Measurements from ENCODE around the gene PNKD.

The PNKD gene

GRCh38 chr2:218289639-218290315 is 19.5 kb downstream of the PNKD start:
- TF ChIP-seq POLR2AphosphoS5 (IDR thresholded peaks at IDR 0.05; ENCODE audit: low read depth, low read length) (no peak), PAX5 (IDR thresholded peaks at IDR 0.05; ENCODE audit: insufficient read depth, low read length, severe bottlenecking) (no peak), POLR2A (IDR thresholded peaks at IDR 0.05; ENCODE audit: low read depth, low read length) (no peak), POU2F2 (IDR thresholded peaks at IDR 0.05; ENCODE audit: low read depth, low read length) (no peak), SPI1 (IDR thresholded peaks at IDR 0.05; ENCODE audit: low read depth, low read length) (no peak), TAF1 (IDR thresholded peaks at IDR 0.05; ENCODE audit: low read depth, low read length) (no peak)
- FAIRE-seq, result no peak

GRCh38 chr2:218290316-218291261 is 20.3 kb downstream of the PNKD start:
- FAIRE-seq (peak; percentile 61), DNase-seq (ENCODE audit: insufficient read length, low spot score) (peak; percentile 54)
- TF ChIP-seq POU2F2 (IDR thresholded peaks at IDR 0.05; ENCODE audit: low read depth, low read length) (no peak), SPI1 (IDR thresholded peaks at IDR 0.05; ENCODE audit: low read depth, low read length) (peak; percentile 81)

More at GRCh38 chr2:218289639-218290315, 19.5 kb downstream of the PNKD start:
- DNase-seq (ENCODE audit: insufficient read length, low spot score), result no peak

- no peak for TF ChIP-seq POU2F2 (IDR thresholded peaks at IDR 0.05; ENCODE audit: low read depth, low read length)
- no peak for TF ChIP-seq POLR2AphosphoS5 (IDR thresholded peaks at IDR 0.05; ENCODE audit: low read depth, low read length)
- no peak for TF ChIP-seq SPI1 (IDR thresholded peaks at IDR 0.05; ENCODE audit: low read depth, low read length)
- TF ChIP-seq POLR2A (IDR thresholded peaks at IDR 0.05; ENCODE audit: low read depth, low read length), result no peak
- no peak for TF ChIP-seq PAX5 (IDR thresholded peaks at IDR 0.05; ENCODE audit: insufficient read depth, low read length, severe bottlenecking)
- TF ChIP-seq TAF1 (IDR thresholded peaks at IDR 0.05; ENCODE audit: low read depth, low read length), result no peak
- DNase-seq (ENCODE audit: insufficient read length, low spot score) (no peak), FAIRE-seq (no peak)
Measured at GRCh38 chr2:218291318-218292047, 21.2 kb downstream of the PNKD start.

- DNase-seq (ENCODE audit: insufficient read length, low spot score), result peak; percentile 90
- FAIRE-seq, result peak; percentile 56
- no peak for TF ChIP-seq SPI1 (IDR thresholded peaks at IDR 0.05; ENCODE audit: low read depth, low read length)
Measured at GRCh38 chr2:218292048-218293014, 22.0 kb downstream of the PNKD start, which contains the start of gene TMBIM1. TMBIM1 (minus strand) TSS chr2:218292503; CDS start chr2:218282141, 10,362 bp downstream.

GRCh38 chr2:218293715-218294429 is 23.6 kb downstream of the PNKD start:
- DNase-seq (ENCODE audit: insufficient read length, low spot score), result no peak
- FAIRE-seq, result no peak
- TF ChIP-seq PAX5 (IDR thresholded peaks at IDR 0.05; ENCODE audit: insufficient read depth, low read length, severe bottlenecking) (no peak), POLR2AphosphoS5 (IDR thresholded peaks at IDR 0.05; ENCODE audit: low read depth, low read length) (no peak), TAF1 (IDR thresholded peaks at IDR 0.05; ENCODE audit: low read depth, low read length) (no peak), SPI1 (IDR thresholded peaks at IDR 0.05; ENCODE audit: low read depth, low read length) (no peak), POLR2A (IDR thresholded peaks at IDR 0.05; ENCODE audit: low read depth, low read length) (no peak), POU2F2 (IDR thresholded peaks at IDR 0.05; ENCODE audit: low read depth, low read length) (no peak)

GRCh38 chr2:218294430-218295022 is 24.2 kb downstream of the PNKD start:
- no peak for FAIRE-seq
- TF ChIP-seq POU2F2 (IDR thresholded peaks at IDR 0.05; ENCODE audit: low read depth, low read length) (no peak), POLR2AphosphoS5 (IDR thresholded peaks at IDR 0.05; ENCODE audit: low read depth, low read length) (no peak), PAX5 (IDR thresholded peaks at IDR 0.05; ENCODE audit: insufficient read depth, low read length, severe bottlenecking) (no peak), SPI1 (IDR thresholded peaks at IDR 0.05; ENCODE audit: low read depth, low read length) (no peak), TAF1 (IDR thresholded peaks at IDR 0.05; ENCODE audit: low read depth, low read length) (no peak), POLR2A (IDR thresholded peaks at IDR 0.05; ENCODE audit: low read depth, low read length) (no peak)
- DNase-seq (ENCODE audit: insufficient read length, low spot score), result no peak

GRCh38 chr2:218295029-218295428 is 24.7 kb downstream of the PNKD start:
- FAIRE-seq (no peak), DNase-seq (ENCODE audit: insufficient read length, low spot score) (no peak)
- TF ChIP-seq TAF1 (IDR thresholded peaks at IDR 0.05; ENCODE audit: low read depth, low read length), result no peak
- no peak for TF ChIP-seq POU2F2 (IDR thresholded peaks at IDR 0.05; ENCODE audit: low read depth, low read length)
- TF ChIP-seq PAX5 (IDR thresholded peaks at IDR 0.05; ENCODE audit: insufficient read depth, low read length, severe bottlenecking), result no peak
- TF ChIP-seq POLR2A (IDR thresholded peaks at IDR 0.05; ENCODE audit: low read depth, low read length), result no peak
- TF ChIP-seq POLR2AphosphoS5 (IDR thresholded peaks at IDR 0.05; ENCODE audit: low read depth, low read length), result no peak
- TF ChIP-seq SPI1 (IDR thresholded peaks at IDR 0.05; ENCODE audit: low read depth, low read length), result no peak

GRCh38 chr2:218296200-218296599 is 25.9 kb downstream of the PNKD start:
- FAIRE-seq, result no peak
- no peak for TF ChIP-seq POLR2AphosphoS5 (IDR thresholded peaks at IDR 0.05; ENCODE audit: low read depth, low read length)
- TF ChIP-seq SPI1 (IDR thresholded peaks at IDR 0.05; ENCODE audit: low read depth, low read length), result no peak
- TF ChIP-seq PAX5 (IDR thresholded peaks at IDR 0.05; ENCODE audit: insufficient read depth, low read length, severe bottlenecking), result no peak
- TF ChIP-seq TAF1 (IDR thresholded peaks at IDR 0.05; ENCODE audit: low read depth, low read length), result no peak
- TF ChIP-seq POLR2A (IDR thresholded peaks at IDR 0.05; ENCODE audit: low read depth, low read length), result no peak
- TF ChIP-seq POU2F2 (IDR thresholded peaks at IDR 0.05; ENCODE audit: low read depth, low read length), result no peak
- DNase-seq (ENCODE audit: insufficient read length, low spot score), result no peak

Data from GM12891 (cell line).